WTC11 (cell line): Measurements from ENCODE around the gene RPH3AL.

ENCODE experiments used
- CTCF ChIP-seq: fragments of 200-600 bp; IDR thresholded peaks from 2 replicates; pipeline ENCODE4 v1.8.0; 2022; ENCODE audit warnings: antibody characterized with exemption
- NFATC4 ChIP-seq: fragments of 250-450 bp; sonication (Bioruptor Pico); IDR thresholded peaks from 2 replicates; pipeline ENCODE4 v1.9.0; 2021; ENCODE audit warnings: mild to moderate bottlenecking
- SP1 ChIP-seq: sonication (generic); formaldehyde crosslinking; conservative IDR thresholded peaks from 2 replicates; pipeline ENCODE4 v1.8.1; 2022; ENCODE audit warnings: missing genetic modification reagents

GRCh38 chr17:300881-301280 is 51.7 kb downstream of the RPH3AL start:
- TF ChIP-seq SP1 (CRISPR knock-in tag) (no peak), CTCF (no peak), NFATC4 (no peak)
